ENCODE results near the gene HYAL4.

HYAL4 gene

GRCh38 chr7:123917878-123918277 is 72.9 kb downstream of the HYAL4 start:
- DNase-seq, result no peak
- Histone ChIP-seq H3K27me3 (replicated peaks) (no peaks in the 10 kb centered on the region), H3K36me3 (replicated peaks) (no peaks in the 10 kb centered on the region), H3K27ac (no peak overlapping the region), H3K4me3 (ENCODE audit: low read depth, low read length) (no peak overlapping the region)
- in situ Hi-C loops (cut with HindIII; ENCODE audit: low pct_ligation_motif_present, low sequenced_read_pairs), result no loop called here
- TF ChIP-seq, protein P1, sequence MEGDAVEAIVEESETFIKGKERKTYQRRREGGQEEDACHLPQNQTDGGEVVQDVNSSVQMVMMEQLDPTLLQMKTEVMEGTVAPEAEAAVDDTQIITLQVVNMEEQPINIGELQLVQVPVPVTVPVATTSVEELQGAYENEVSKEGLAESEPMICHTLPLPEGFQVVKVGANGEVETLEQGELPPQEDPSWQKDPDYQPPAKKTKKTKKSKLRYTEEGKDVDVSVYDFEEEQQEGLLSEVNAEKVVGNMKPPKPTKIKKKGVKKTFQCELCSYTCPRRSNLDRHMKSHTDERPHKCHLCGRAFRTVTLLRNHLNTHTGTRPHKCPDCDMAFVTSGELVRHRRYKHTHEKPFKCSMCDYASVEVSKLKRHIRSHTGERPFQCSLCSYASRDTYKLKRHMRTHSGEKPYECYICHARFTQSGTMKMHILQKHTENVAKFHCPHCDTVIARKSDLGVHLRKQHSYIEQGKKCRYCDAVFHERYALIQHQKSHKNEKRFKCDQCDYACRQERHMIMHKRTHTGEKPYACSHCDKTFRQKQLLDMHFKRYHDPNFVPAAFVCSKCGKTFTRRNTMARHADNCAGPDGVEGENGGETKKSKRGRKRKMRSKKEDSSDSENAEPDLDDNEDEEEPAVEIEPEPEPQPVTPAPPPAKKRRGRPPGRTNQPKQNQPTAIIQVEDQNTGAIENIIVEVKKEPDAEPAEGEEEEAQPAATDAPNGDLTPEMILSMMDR (IDR thresholded peaks at IDR 0.05; ENCODE audit: low read depth, low read length, missing control alignments), result no peak

DNA sequence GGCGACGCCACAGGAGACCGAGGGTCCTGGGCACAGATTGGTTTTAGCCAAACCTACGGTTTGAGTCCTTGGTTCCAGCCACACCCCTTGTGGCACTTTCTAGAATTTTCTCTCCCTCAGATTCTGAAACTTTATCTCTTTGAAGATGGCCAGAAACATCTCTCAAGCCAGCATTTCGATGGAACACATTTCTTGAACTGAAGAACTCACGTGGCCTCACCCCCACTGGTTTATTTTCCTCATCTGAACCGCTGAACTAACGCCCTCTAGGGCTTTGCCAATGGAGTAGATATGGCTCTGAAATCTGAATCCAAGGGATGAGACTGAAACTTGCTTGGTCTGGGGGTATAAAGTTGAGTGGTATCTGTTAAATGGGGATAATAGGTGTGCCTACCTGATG is 73.3 kb downstream of the HYAL4 start:
- TF ChIP-seq, protein P1 (IDR thresholded peaks at IDR 0.05; ENCODE audit: low read depth, low read length, missing control alignments), result no peak
- Histone ChIP-seq H3K27me3 (replicated peaks) (no peaks in the 10 kb centered on the region), H3K4me3 (ENCODE audit: low read depth, low read length) (no peak overlapping the region), H3K36me3 (replicated peaks) (no peaks in the 10 kb centered on the region), H3K27ac (no peak overlapping the region)
- in situ Hi-C loops (cut with HindIII; ENCODE audit: low pct_ligation_motif_present, low sequenced_read_pairs), result no loop called here
- no peak for DNase-seq

GRCh38 chr7:123923599-123923998 is 78.6 kb downstream of the HYAL4 start:
- TF ChIP-seq, protein P1 (IDR thresholded peaks at IDR 0.05; ENCODE audit: low read depth, low read length, missing control alignments), result no peak
- Histone ChIP-seq H3K27me3 (replicated peaks) (no peaks in the 10 kb centered on the region), H3K4me3 (ENCODE audit: low read depth, low read length) (no peak overlapping the region), H3K27ac (no peak overlapping the region), H3K36me3 (replicated peaks) (no peaks in the 10 kb centered on the region)
- in situ Hi-C loops (cut with HindIII; ENCODE audit: low pct_ligation_motif_present, low sequenced_read_pairs), result no loop called here
- no peak for DNase-seq

- no peak within 1 kb of the TSS for H3K4me3 ChIP-seq (ENCODE audit: low read depth, low read length)
- in situ Hi-C loops (cut with HindIII; ENCODE audit: low pct_ligation_motif_present, low sequenced_read_pairs), result no loop called here
- H3K27ac ChIP-seq, result no peak within 1 kb of the TSS
- DNase-seq, result no peak
- no peaks in the 10 kb centered on the region for H3K36me3 ChIP-seq (replicated peaks)
- no peaks in the 10 kb centered on the region for H3K27me3 ChIP-seq (replicated peaks)
- TF ChIP-seq, protein P1 (IDR thresholded peaks at IDR 0.05; ENCODE audit: low read depth, low read length, missing control alignments), result no peak
Observed at GRCh38 chr7:123924941-123925340, 80.0 kb downstream of the HYAL4 start, which contains the start of gene SPAM1. SPAM1 (plus strand) TSS chr7:123925241; CDS start chr7:123953571, 28,330 bp downstream.
